ENCODE results near the gene DAGLB. TPM values are rescaled to one million over a fixed set of nuclear protein-coding genes. Genes with fewer than 3 reads are reported as not detected.
"Not testable (repeated sequence)": the region's sequence is repeated elsewhere in the genome, so short reads cannot be mapped to it uniquely, and the experiment has no call there.

The DAGLB gene
- total RNA-seq, 1 donor from 2014 or later, result 17.5 TPM

- intact Hi-C loops (cut with micrococcal nuclease), result not testable (repeated sequence)
Measured at GRCh38 chr7:6463609-6464008, 15.9 kb upstream of the DAGLB start.

- intact Hi-C loops (cut with micrococcal nuclease), result no loop called here
Measured at GRCh38 chr7:6461946-6462550, 14.3 kb upstream of the DAGLB start.

- intact Hi-C loops (cut with micrococcal nuclease), result no loop called here
Measured at GRCh38 chr7:6460990-6461584, 13.3 kb upstream of the DAGLB start.

GRCh38 chr7:6460303-6460702 is 12.5 kb upstream of the DAGLB start:
- intact Hi-C loops (cut with micrococcal nuclease), result no loop called here

GRCh38 chr7:6458676-6459075 is 10.9 kb upstream of the DAGLB start:
- intact Hi-C loops (cut with micrococcal nuclease), result not testable (repeated sequence)

GRCh38 chr7:6453734-6454133 is 6.0 kb upstream of the DAGLB start:
- intact Hi-C loops (cut with micrococcal nuclease), result no loop called here

- intact Hi-C loops (cut with micrococcal nuclease), result no loop called here
Measured at GRCh38 chr7:6451224-6451705, 3.5 kb upstream of the DAGLB start.

- intact Hi-C loops (cut with micrococcal nuclease), result not testable (repeated sequence)
Measured at GRCh38 chr7:6450591-6450990, 2.8 kb upstream of the DAGLB start.

- intact Hi-C loops (cut with micrococcal nuclease), result loop anchor here (2.0 to 10.0 kb wide), 2 partner anchors 125 to 441 kb away; partner anchors contain the start of genes AIMP2, PMS2 and ZDHHC4
Measured at GRCh38 chr7:6449884-6450283, 2.1 kb upstream of the DAGLB start.

- intact Hi-C loops (cut with micrococcal nuclease), result loop anchor here (2.0 to 10.0 kb wide), 2 partner anchors 126 to 440 kb away; partner anchors contain the start of genes AIMP2, PMS2 and ZDHHC4
Measured at GRCh38 chr7:6448943-6449543, 1.3 kb upstream of the DAGLB start.

- intact Hi-C loops (cut with micrococcal nuclease), result loop anchor here (1.0 to 10.0 kb wide), 2 partner anchors 12 to 128 kb away; partner anchors contain the start of gene ZDHHC4
Measured at GRCh38 chr7:6446838-6447580, 745 bp downstream of the DAGLB start.

- intact Hi-C loops (cut with micrococcal nuclease), result loop anchor here (10.0 kb wide), 1 partner anchor 130 kb away; the partner anchor contains the start of gene ZDHHC4
Measured at GRCh38 chr7:6444516-6445269, 3.1 kb downstream of the DAGLB start.

- intact Hi-C loops (cut with micrococcal nuclease), result loop anchor here (10.0 kb wide), 1 partner anchor 131 kb away; the partner anchor contains the start of gene ZDHHC4
Measured at GRCh38 chr7:6443372-6443941, 4.3 kb downstream of the DAGLB start.

- intact Hi-C loops (cut with micrococcal nuclease), result loop anchor here (10.0 kb wide), 1 partner anchor 133 kb away; the partner anchor contains the start of gene ZDHHC4
Measured at GRCh38 chr7:6442114-6442513, 5.6 kb downstream of the DAGLB start.

GRCh38 chr7:6440381-6440780 is 7.4 kb downstream of the DAGLB start:
- intact Hi-C loops (cut with micrococcal nuclease), result loop anchor here (10.0 kb wide), 1 partner anchor 134 kb away; the partner anchor contains the start of gene ZDHHC4

GRCh38 chr7:6438427-6438826 is 9.3 kb downstream of the DAGLB start:
- intact Hi-C loops (cut with micrococcal nuclease), result loop anchor here (5.0 kb wide), 1 partner anchor 166 kb away; the partner anchor contains the start of gene CYTH3

- intact Hi-C loops (cut with micrococcal nuclease), result loop anchor here (5.0 kb wide), 1 partner anchor 165 kb away; the partner anchor contains the start of gene CYTH3
Measured at GRCh38 chr7:6437251-6437650, 10.5 kb downstream of the DAGLB start.

- intact Hi-C loops (cut with micrococcal nuclease), result loop anchor here (5.0 kb wide), 1 partner anchor 164 kb away; the partner anchor contains the start of gene CYTH3
Measured at GRCh38 chr7:6436385-6436685, 11.4 kb downstream of the DAGLB start.

- intact Hi-C loops (cut with micrococcal nuclease), result loop anchor here (1.0 to 5.0 kb wide), 3 partner anchors 12 to 439 kb away; partner anchors contain the start of genes CYTH3 and DAGLB
Measured at GRCh38 chr7:6435486-6436384, 12.0 kb downstream of the DAGLB start.
